Prostate gland (tissue), 2 donors: Measurements from ENCODE around the gene GUCY1A2.

Experiments
- CTCF ChIP-seq, 4 experiments: fragments of 200-600 bp in 2 of 4; fragments of 450-650 bp in 2 of 4; sonication (generic) in 2 of 4; IDR thresholded peaks; 1 replicate in 3 of 4; 2 replicates in 1 of 4; pipeline ENCODE4 v1.5.1; 2016 to 2019; ENCODE audit warnings: antibody characterized with exemption in 4 of 4, mild to moderate bottlenecking in 2 of 4, moderate library complexity in 2 of 4
- POLR2A ChIP-seq: fragments of 450-650 bp; IDR thresholded peaks from one replicate; pipeline ENCODE4 v1.6.1; 2016; ENCODE audit warnings: antibody characterized with exemption, mild to moderate bottlenecking
- POLR2AphosphoS5 ChIP-seq: sonication (generic); formaldehyde crosslinking; IDR thresholded peaks from one replicate; pipeline ENCODE4 v1.6.1; 2017; ENCODE audit warnings: antibody characterized with exemption

- TF ChIP-seq CTCF (IDR thresholded peaks at IDR 0.05), result no peak
- no peak for TF ChIP-seq POLR2A
- TF ChIP-seq POLR2AphosphoS5, result no peak
These were observed 146.0 kb downstream of the GUCY1A2 start for GRCh38 chr11:106872246-106872645.
